Measurements from ENCODE around the gene ACP6. TPM values are rescaled to one million over a fixed set of nuclear protein-coding genes. Genes with fewer than 3 reads are reported as not detected.

The ACP6 gene
- total RNA-seq, 1 experiment from 2014 or later: 31.5 TPM

DNA sequence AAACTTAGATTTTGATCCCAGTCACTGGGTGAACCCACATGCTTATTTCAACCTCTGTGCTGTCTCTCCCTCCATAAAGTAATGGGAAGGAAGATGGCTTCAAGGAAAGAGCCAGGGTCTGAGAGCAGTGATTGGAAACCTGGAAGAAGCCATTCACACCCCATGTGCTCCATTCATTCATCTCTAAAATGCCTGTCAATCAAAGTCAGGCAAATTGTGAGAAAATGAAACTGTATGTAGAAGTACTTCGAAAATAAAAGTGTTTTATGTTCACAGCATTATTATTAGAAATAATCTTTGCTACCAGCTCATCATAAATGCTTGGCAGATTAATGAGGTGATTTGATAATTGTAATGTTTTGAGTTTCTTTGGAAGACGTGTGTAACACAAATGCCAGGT, 61.0 kb downstream of the ACP6 start:
- Mint-ChIP-seq H3K36me3 (peaks cover 63% of the 10 kb centered on the region), H3K4me3 (no peak overlapping the region), H3K27me3 (ENCODE audit: low read depth) (no peaks in the 10 kb centered on the region), H3K27ac (no peak overlapping the region), H3K9me3 (no peaks in the 10 kb centered on the region), H3K4me1 (peaks cover 12% of the 10 kb centered on the region)
- DNase-seq (ENCODE audit: low spot score) (no peak), ATAC-seq (no peak)
- ChIA-PET POLR2A (no interaction called here), CTCF (interaction anchor here (1.5 kb wide), 1 partner anchor 113 kb away, joined by 4 read pairs; no protein-coding TSS in a partner anchor)
- TF ChIP-seq PRDM15 (CRISPR knock-in tag; IDR thresholded peaks at IDR 0.05) (no peak), GABPB1 (CRISPR knock-in tag; IDR thresholded peaks at IDR 0.05) (no peak), ZNF512 (CRISPR knock-in tag; IDR thresholded peaks at IDR 0.05; ENCODE audit: borderline replicate concordance) (no peak), MLX (CRISPR knock-in tag; IDR thresholded peaks at IDR 0.05) (no peak)
- TF ChIP-seq, protein P1, sequence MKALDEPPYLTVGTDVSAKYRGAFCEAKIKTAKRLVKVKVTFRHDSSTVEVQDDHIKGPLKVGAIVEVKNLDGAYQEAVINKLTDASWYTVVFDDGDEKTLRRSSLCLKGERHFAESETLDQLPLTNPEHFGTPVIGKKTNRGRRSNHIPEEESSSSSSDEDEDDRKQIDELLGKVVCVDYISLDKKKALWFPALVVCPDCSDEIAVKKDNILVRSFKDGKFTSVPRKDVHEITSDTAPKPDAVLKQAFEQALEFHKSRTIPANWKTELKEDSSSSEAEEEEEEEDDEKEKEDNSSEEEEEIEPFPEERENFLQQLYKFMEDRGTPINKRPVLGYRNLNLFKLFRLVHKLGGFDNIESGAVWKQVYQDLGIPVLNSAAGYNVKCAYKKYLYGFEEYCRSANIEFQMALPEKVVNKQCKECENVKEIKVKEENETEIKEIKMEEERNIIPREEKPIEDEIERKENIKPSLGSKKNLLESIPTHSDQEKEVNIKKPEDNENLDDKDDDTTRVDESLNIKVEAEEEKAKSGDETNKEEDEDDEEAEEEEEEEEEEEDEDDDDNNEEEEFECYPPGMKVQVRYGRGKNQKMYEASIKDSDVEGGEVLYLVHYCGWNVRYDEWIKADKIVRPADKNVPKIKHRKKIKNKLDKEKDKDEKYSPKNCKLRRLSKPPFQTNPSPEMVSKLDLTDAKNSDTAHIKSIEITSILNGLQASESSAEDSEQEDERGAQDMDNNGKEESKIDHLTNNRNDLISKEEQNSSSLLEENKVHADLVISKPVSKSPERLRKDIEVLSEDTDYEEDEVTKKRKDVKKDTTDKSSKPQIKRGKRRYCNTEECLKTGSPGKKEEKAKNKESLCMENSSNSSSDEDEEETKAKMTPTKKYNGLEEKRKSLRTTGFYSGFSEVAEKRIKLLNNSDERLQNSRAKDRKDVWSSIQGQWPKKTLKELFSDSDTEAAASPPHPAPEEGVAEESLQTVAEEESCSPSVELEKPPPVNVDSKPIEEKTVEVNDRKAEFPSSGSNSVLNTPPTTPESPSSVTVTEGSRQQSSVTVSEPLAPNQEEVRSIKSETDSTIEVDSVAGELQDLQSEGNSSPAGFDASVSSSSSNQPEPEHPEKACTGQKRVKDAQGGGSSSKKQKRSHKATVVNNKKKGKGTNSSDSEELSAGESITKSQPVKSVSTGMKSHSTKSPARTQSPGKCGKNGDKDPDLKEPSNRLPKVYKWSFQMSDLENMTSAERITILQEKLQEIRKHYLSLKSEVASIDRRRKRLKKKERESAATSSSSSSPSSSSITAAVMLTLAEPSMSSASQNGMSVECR (CRISPR knock-in tag; IDR thresholded peaks at IDR 0.05; ENCODE audit: borderline replicate concordance): no peak
- TF ChIP-seq, protein P2, sequence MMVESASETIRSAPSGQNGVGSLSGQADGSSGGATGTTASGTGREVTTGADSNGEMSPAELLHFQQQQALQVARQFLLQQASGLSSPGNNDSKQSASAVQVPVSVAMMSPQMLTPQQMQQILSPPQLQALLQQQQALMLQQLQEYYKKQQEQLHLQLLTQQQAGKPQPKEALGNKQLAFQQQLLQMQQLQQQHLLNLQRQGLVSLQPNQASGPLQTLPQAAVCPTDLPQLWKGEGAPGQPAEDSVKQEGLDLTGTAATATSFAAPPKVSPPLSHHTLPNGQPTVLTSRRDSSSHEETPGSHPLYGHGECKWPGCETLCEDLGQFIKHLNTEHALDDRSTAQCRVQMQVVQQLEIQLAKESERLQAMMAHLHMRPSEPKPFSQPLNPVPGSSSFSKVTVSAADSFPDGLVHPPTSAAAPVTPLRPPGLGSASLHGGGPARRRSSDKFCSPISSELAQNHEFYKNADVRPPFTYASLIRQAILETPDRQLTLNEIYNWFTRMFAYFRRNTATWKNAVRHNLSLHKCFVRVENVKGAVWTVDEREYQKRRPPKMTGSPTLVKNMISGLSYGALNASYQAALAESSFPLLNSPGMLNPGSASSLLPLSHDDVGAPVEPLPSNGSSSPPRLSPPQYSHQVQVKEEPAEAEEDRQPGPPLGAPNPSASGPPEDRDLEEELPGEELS (CRISPR knock-in tag; IDR thresholded peaks at IDR 0.05): no peak
- TF ChIP-seq, protein P3, sequence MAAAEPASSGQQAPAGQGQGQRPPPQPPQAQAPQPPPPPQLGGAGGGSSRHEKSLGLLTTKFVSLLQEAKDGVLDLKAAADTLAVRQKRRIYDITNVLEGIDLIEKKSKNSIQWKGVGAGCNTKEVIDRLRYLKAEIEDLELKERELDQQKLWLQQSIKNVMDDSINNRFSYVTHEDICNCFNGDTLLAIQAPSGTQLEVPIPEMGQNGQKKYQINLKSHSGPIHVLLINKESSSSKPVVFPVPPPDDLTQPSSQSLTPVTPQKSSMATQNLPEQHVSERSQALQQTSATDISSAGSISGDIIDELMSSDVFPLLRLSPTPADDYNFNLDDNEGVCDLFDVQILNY (CRISPR knock-in tag; IDR thresholded peaks at IDR 0.05): no peak
- TF ChIP-seq, protein P4, sequence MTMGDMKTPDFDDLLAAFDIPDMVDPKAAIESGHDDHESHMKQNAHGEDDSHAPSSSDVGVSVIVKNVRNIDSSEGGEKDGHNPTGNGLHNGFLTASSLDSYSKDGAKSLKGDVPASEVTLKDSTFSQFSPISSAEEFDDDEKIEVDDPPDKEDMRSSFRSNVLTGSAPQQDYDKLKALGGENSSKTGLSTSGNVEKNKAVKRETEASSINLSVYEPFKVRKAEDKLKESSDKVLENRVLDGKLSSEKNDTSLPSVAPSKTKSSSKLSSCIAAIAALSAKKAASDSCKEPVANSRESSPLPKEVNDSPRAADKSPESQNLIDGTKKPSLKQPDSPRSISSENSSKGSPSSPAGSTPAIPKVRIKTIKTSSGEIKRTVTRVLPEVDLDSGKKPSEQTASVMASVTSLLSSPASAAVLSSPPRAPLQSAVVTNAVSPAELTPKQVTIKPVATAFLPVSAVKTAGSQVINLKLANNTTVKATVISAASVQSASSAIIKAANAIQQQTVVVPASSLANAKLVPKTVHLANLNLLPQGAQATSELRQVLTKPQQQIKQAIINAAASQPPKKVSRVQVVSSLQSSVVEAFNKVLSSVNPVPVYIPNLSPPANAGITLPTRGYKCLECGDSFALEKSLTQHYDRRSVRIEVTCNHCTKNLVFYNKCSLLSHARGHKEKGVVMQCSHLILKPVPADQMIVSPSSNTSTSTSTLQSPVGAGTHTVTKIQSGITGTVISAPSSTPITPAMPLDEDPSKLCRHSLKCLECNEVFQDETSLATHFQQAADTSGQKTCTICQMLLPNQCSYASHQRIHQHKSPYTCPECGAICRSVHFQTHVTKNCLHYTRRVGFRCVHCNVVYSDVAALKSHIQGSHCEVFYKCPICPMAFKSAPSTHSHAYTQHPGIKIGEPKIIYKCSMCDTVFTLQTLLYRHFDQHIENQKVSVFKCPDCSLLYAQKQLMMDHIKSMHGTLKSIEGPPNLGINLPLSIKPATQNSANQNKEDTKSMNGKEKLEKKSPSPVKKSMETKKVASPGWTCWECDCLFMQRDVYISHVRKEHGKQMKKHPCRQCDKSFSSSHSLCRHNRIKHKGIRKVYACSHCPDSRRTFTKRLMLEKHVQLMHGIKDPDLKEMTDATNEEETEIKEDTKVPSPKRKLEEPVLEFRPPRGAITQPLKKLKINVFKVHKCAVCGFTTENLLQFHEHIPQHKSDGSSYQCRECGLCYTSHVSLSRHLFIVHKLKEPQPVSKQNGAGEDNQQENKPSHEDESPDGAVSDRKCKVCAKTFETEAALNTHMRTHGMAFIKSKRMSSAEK (CRISPR knock-in tag; IDR thresholded peaks at IDR 0.05; ENCODE audit: borderline replicate concordance): no peak

Data from WTC11 (cell line).